Measurements from ENCODE around the gene TFB1M.

TFB1M gene

DNA sequence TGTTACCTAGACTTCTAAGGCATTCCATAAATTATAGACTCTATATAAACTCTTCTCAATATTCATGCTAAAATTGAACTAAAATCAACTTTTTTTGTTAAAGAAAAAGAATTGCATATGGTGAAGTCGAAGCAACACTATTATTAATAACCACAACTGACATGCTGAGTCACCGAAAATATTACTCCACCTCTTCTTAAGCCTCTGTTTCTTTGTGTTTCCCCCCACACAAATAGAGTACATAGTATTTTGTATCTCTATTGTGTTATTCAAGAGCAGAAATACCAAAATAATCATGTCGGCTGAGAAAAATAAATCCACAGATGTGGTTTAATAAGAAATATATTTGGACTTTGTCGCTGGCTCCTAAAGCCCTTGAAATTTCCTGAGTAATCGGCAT, 23.8 kb downstream of the TFB1M start:
- H3K4me2 ChIP-seq (ENCODE audit: low read length): no peak overlapping the region
- H3K36me3 ChIP-seq (replicated peaks; ENCODE audit: low read depth, low read length): peaks cover 3% of the 10 kb centered on the region
- no peaks in the 10 kb centered on the region for H3K9me3 ChIP-seq (ENCODE audit: insufficient read depth, low read length)
- H3K27me3 ChIP-seq (ENCODE audit: low read depth, low read length): no peaks in the 10 kb centered on the region
- no peak overlapping the region for H3K9ac ChIP-seq (ENCODE audit: low read length)
- H4K20me1 ChIP-seq (ENCODE audit: insufficient read depth, low read length): no peaks in the 10 kb centered on the region
- no peak overlapping the region for H3K4me3 ChIP-seq (ENCODE audit: low read length)
- no peak for TF ChIP-seq EZH2phosphoT487 (IDR thresholded peaks at IDR 0.05; ENCODE audit: low read depth)
- TF ChIP-seq, protein P1, sequence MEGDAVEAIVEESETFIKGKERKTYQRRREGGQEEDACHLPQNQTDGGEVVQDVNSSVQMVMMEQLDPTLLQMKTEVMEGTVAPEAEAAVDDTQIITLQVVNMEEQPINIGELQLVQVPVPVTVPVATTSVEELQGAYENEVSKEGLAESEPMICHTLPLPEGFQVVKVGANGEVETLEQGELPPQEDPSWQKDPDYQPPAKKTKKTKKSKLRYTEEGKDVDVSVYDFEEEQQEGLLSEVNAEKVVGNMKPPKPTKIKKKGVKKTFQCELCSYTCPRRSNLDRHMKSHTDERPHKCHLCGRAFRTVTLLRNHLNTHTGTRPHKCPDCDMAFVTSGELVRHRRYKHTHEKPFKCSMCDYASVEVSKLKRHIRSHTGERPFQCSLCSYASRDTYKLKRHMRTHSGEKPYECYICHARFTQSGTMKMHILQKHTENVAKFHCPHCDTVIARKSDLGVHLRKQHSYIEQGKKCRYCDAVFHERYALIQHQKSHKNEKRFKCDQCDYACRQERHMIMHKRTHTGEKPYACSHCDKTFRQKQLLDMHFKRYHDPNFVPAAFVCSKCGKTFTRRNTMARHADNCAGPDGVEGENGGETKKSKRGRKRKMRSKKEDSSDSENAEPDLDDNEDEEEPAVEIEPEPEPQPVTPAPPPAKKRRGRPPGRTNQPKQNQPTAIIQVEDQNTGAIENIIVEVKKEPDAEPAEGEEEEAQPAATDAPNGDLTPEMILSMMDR (IDR thresholded peaks at IDR 0.05; ENCODE audit: low read depth, low read length): no peak
- no peaks in the 10 kb centered on the region for H3K4me1 ChIP-seq (ENCODE audit: low read length)
- H2AFZ ChIP-seq (ENCODE audit: low read depth, low read length): no peak overlapping the region
- no peak overlapping the region for H3K27ac ChIP-seq (ENCODE audit: low read length)
- no peaks in the 10 kb centered on the region for H3K79me2 ChIP-seq (ENCODE audit: low read length)

DNA sequence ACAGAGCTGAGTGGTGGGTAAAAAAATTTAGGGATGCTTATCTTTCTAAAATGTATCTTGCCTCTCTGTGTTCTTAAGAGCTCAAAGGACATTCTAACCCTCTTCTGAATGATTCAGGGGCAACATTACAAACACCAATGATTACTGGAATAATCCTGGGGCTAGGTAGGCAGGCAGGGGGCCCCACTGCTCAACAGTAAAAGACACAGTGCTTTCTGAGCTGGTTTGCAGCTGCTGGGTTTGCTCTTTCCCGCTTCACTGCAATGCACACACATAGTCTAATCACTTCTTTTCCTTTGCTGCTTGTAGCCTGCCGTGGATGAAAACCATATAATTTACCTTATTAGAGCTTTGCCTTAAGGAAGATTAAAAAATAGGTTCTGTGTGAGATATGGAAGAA, 26.5 kb downstream of the TFB1M start:
- peaks cover 6% of the 10 kb centered on the region for H3K36me3 ChIP-seq (replicated peaks; ENCODE audit: low read depth, low read length)
- H3K9ac ChIP-seq (ENCODE audit: low read length): no peak overlapping the region

DNA sequence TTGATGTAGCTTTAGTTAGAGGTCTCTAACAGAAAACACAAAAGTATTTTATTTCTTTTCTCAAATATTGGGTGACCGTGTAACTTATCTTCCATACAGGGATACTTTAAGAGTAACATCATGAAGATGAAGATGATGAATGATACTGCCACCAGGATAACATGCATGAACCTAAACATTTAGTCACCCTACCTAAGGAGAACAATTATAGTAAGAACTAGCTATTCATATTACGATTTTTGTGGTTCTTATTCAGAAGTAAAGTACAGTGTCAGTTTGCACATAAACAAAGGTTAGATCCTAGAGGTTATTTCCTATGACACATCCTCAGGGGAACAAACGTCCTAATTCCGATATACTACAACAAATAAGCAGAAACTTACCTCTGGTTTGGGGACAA, 29.5 kb downstream of the TFB1M start:
- peaks cover 6% of the 10 kb centered on the region for H3K36me3 ChIP-seq (replicated peaks; ENCODE audit: low read depth, low read length)
- H3K9ac ChIP-seq (ENCODE audit: low read length): no peak overlapping the region

More for the DNA sequence above, 26.5 kb downstream of the TFB1M start:
- H2AFZ ChIP-seq (ENCODE audit: low read depth, low read length): no peak overlapping the region
- H3K27ac ChIP-seq (ENCODE audit: low read length): no peak overlapping the region
- no peaks in the 10 kb centered on the region for H3K4me1 ChIP-seq (ENCODE audit: low read length)
- H3K4me2 ChIP-seq (ENCODE audit: low read length): no peak overlapping the region
- no peaks in the 10 kb centered on the region for H3K79me2 ChIP-seq (ENCODE audit: low read length)
- no peak overlapping the region for H3K4me3 ChIP-seq (ENCODE audit: low read length)
- TF ChIP-seq, protein P1 (IDR thresholded peaks at IDR 0.05; ENCODE audit: low read depth, low read length): no peak
- TF ChIP-seq EZH2phosphoT487 (IDR thresholded peaks at IDR 0.05; ENCODE audit: low read depth): no peak
- H4K20me1 ChIP-seq (ENCODE audit: insufficient read depth, low read length): no peaks in the 10 kb centered on the region
- no peaks in the 10 kb centered on the region for H3K27me3 ChIP-seq (ENCODE audit: low read depth, low read length)
- no peaks in the 10 kb centered on the region for H3K9me3 ChIP-seq (ENCODE audit: insufficient read depth, low read length)

DNA sequence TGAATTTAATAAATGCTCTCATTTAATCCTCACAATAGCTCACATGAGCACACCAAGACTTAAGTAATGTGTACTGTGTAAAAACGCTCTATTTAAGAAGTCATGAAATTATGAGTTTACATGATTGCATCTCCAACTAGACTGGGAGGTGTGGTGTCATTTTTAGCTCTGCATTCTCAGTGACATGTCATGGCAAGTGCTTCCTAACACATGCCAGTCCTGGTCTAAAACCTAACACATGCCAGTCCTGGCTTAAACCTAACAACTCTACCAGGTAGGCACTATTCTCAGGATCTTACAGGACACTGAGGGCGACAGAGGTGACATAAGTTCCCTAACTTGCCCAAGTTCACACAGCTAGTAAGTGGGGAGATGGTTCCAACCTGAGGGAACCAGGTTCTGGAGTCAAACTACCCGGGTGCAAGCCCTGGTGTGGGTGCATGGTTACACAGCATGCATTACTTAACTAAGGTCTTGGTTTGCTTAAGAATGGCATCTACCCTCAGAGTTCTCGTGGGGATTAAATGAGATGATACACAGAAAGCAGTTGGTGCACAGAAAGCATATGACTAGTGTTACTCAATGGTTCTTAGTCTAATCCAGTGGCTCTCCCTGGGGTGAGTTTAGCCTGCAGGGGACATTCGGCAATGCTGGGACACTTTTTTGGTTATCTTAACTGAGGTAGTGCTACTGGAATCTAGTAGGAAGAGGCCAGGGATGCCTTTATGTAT, 35.8 kb downstream of the TFB1M start:
- Histone ChIP-seq H3K4me1 (ENCODE audit: low read length) (no peaks in the 10 kb centered on the region), H2AFZ (ENCODE audit: low read depth, low read length) (no peak overlapping the region), H3K4me3 (ENCODE audit: low read length) (no peak overlapping the region), H3K9me3 (ENCODE audit: insufficient read depth, low read length) (no peaks in the 10 kb centered on the region), H3K79me2 (ENCODE audit: low read length) (no peaks in the 10 kb centered on the region), H3K36me3 (replicated peaks; ENCODE audit: low read depth, low read length) (no peaks in the 10 kb centered on the region), H3K9ac (ENCODE audit: low read length) (no peak overlapping the region), H3K27me3 (ENCODE audit: low read depth, low read length) (no peaks in the 10 kb centered on the region), H4K20me1 (ENCODE audit: insufficient read depth, low read length) (no peaks in the 10 kb centered on the region), H3K27ac (ENCODE audit: low read length) (no peak overlapping the region), H3K4me2 (ENCODE audit: low read length) (no peak overlapping the region)
- TF ChIP-seq, protein P1 (IDR thresholded peaks at IDR 0.05; ENCODE audit: low read depth, low read length): no peak
- no peak for TF ChIP-seq EZH2phosphoT487 (IDR thresholded peaks at IDR 0.05; ENCODE audit: low read depth)

More for the DNA sequence above, 29.5 kb downstream of the TFB1M start:
- no peaks in the 10 kb centered on the region for H3K79me2 ChIP-seq (ENCODE audit: low read length)
- no peaks in the 10 kb centered on the region for H4K20me1 ChIP-seq (ENCODE audit: insufficient read depth, low read length)
- H3K27me3 ChIP-seq (ENCODE audit: low read depth, low read length): no peaks in the 10 kb centered on the region
- no peak overlapping the region for H2AFZ ChIP-seq (ENCODE audit: low read depth, low read length)
- H3K4me1 ChIP-seq (ENCODE audit: low read length): no peaks in the 10 kb centered on the region
- TF ChIP-seq EZH2phosphoT487 (IDR thresholded peaks at IDR 0.05; ENCODE audit: low read depth): no peak
- TF ChIP-seq, protein P1 (IDR thresholded peaks at IDR 0.05; ENCODE audit: low read depth, low read length): no peak
- no peaks in the 10 kb centered on the region for H3K9me3 ChIP-seq (ENCODE audit: insufficient read depth, low read length)
- no peak overlapping the region for H3K4me3 ChIP-seq (ENCODE audit: low read length)
- H3K4me2 ChIP-seq (ENCODE audit: low read length): no peak overlapping the region
- H3K27ac ChIP-seq (ENCODE audit: low read length): no peak overlapping the region
